Breast epithelium (tissue), 3 donors: Measurements from ENCODE around the gene DNMT3A.

Source experiments
- CTCF ChIP-seq, 3 donors: fragments of 450-650 bp; IDR thresholded peaks; one replicate each; pipeline ENCODE4 v1.5.1; 2016 to 2017; ENCODE audit warnings: antibody characterized with exemption in 3 of 3, mild to moderate bottlenecking in 3 of 3, moderate library complexity in 3 of 3
- POLR2A ChIP-seq: fragments of 450-650 bp; IDR thresholded peaks from one replicate; pipeline ENCODE4 v1.6.1; 2016; ENCODE audit warnings: antibody characterized with exemption, mild to moderate bottlenecking, moderate library complexity

GRCh38 chr2:25252291-25253152 is 89.2 kb downstream of the DNMT3A start:
- no peak for TF ChIP-seq CTCF (IDR thresholded peaks at IDR 0.05)
- TF ChIP-seq POLR2A = no peak
